Left hindlimb (tissue), 1 donor: Measurements from ENCODE around the gene PRKAG2.
"Not testable (repeated sequence)": the region's sequence is repeated elsewhere in the genome, so short reads cannot be mapped to it uniquely, and the experiment has no call there.

Experiments
- DNase-seq: peaks from one replicate; pipeline ENCODE4 v3.0.0-alpha.2; 2018

Gene PRKAG2

GRCh38 chr7:151797667-151798307, 79.1 kb downstream of the PRKAG2 start:
- DNase-seq: not testable (repeated sequence)

- DNase-seq: no peak
Measured at GRCh38 chr7:151796871-151797537, 79.9 kb downstream of the PRKAG2 start.

GRCh38 chr7:151796091-151796870, 80.6 kb downstream of the PRKAG2 start:
- DNase-seq: no peak

DNA sequence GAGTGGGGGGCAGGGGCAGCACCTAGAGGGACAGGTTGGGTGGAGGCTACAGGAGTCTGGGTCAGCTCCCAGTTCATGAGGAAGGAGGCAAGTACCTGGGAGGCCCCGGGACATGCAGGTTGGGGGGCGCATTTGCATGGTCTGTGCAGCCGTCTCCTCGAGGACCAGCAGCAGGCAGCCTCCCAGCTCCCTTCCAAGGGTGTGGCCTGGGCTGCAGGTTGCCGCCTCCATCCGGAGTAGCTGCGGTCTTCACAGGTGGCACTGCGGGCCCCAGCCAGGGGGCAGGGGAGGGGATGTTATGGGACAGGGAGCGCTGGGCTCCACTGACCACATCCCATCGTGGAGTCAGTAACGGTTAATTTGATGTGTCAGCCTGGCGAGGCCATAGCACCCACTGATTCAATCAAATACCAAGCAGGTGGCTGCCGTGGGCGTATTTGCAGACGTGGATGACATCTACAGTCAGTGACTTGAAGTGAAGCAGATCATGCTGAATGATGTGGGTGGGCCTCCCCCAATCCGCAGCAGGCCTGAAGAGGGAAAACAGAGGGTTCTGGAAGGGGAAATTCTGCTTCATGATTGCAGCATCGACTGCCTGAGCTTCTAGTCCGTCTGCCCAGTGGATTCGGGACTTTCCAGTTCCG, 81.6 kb downstream of the PRKAG2 start:
- no peak for DNase-seq

DNA sequence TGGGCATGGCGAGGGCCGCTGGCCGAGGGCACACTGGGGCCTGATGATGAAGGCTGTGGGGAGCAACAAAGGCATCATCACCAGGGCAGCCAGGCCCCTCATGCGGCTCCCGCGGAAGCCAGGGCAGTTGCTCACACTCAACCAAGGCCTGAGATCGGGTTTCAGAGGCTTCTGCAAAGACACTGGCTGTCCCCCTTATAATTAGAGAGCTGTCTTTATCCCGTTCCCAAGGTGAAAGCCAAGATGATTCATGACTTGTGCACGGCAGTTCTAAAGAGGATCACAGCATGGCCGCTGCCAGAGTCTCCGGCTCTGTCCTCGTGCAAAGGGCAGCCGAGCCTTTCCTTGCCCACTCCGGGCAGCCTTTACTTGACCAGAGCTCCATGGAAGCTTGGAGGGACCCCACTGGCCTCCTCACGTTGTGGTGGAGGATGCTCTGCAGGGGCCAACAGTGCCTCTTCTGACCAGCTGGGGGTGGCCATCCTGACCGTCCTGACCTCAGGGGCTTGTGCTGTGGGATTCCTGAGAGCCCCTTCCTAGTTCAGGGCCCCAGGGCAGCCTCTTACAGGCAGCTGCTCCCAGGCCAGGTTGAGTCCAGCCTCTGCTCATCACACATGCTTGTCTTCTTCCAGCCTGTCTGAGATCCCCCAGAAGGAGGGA, 82.3 kb downstream of the PRKAG2 start:
- DNase-seq: no peak

- no peak for DNase-seq
Measured at GRCh38 chr7:151793991-151794507, 82.9 kb downstream of the PRKAG2 start.

DNA sequence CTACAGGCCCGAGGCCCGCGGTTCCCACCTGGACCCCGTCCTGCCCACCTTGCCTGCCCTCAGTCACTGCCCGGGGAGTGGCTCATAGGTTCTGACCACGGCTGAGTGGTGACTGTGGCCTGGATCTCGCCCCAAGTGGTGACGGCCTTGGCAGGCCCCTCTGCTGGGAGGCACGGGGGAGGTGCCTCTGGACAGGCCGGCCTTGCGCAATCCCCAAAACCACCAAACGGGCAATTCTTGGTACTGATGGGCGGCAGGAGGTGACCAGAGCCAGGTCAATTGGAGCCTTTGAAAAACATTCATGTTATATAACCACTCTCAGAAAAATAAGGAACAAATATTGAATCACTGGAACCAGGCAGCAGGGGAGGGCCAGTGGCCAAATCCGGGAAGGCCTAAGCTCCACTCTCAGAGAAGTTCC, 83.4 kb downstream of the PRKAG2 start:
- no peak for DNase-seq

- no peak for DNase-seq
Measured at GRCh38 chr7:151792636-151793035, 84.3 kb downstream of the PRKAG2 start.

- DNase-seq: no peak
Measured at GRCh38 chr7:151792086-151792485, 84.8 kb downstream of the PRKAG2 start.

- DNase-seq: no peak
Measured at GRCh38 chr7:151790830-151791620, 85.9 kb downstream of the PRKAG2 start.

DNA sequence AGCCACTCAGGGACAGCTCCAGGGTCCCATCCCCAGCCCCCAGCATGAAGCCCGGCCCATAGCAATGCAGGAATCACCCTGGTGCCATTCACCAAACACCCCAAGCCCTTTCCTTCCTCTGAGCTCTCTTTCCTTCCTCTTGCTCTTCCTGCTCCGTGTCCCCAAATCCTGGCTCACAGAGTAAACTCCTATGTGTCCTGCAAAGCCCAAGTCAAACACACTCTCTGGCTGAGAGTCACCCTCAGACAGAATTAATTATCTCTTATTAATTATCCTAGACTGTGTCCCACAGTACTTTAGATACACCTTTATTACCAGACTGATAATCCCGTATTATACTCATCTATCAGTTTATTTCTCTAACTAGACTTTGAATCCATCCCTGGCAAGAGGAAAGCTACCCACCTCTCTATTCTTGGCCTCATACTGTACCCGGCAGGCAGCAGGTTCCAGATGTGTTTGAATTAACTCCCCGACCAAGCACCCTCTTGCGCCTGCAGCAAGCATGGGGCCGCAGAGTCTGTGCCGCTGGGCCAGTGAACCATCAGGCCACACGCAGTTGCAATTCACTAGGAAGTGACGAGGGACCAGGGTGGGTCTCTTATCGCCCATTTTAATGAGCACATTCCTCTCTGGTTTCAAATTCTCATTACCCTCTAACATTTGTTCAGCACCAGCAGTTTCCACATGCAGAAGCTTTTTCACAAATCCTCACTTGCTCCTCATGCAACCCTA, 86.7 kb downstream of the PRKAG2 start:
- no peak for DNase-seq

DNA sequence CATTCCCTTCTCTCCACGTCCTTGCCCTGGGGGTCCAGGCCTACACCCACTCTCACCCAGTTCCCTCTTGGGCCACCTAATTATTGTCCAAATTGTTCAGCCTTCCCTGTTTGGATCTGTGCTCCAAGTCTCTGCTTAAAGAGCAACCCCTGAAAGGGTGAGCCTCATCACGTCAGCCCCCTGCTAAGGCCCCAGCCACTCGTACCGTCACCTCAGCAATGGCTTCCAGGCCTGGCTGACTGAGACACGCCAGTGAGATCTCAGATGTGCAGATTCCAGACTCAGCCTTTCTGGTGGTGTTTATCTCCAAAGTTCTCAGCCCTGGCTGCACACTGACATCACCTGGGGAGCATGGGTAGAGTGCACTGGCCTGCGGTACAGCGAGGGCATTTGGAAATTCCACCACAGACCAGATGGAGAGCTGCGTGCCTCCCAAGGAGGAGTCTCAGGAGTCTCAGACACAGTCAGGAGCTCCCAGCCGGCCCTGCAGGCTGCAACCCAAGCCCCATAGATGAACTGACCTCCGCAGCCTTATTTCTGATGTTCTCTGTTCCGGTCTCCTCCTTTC, 87.5 kb downstream of the PRKAG2 start:
- no peak for DNase-seq

- DNase-seq: no peak
Measured at GRCh38 chr7:151787348-151787747, 89.6 kb downstream of the PRKAG2 start.

- no peak for DNase-seq
Measured at GRCh38 chr7:151786936-151787335, 90.0 kb downstream of the PRKAG2 start.

DNA sequence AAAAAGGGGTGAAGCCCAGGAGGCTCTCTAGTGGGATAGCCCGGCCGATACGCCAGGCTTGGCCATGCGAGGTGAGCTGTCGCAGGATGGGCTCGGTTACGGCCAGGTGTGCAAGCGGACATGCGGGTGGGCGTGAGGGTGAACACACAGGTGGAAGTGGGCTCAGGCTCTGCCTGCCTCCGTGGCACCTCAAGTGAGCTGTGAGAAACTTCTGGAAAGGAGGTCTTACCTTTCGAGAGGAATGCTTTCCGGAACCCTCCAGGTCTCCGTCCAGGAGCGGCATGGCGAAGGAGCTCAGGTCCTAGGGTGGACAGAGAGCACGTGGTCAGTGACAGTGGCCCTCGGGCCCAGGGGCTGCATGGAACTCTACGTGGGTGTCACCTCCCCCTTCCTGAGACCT, 90.7 kb downstream of the PRKAG2 start:
- DNase-seq: no peak

GRCh38 chr7:151785681-151785965, 91.3 kb downstream of the PRKAG2 start:
- no peak for DNase-seq

GRCh38 chr7:151784853-151785680, 91.8 kb downstream of the PRKAG2 start:
- DNase-seq: no peak

DNA sequence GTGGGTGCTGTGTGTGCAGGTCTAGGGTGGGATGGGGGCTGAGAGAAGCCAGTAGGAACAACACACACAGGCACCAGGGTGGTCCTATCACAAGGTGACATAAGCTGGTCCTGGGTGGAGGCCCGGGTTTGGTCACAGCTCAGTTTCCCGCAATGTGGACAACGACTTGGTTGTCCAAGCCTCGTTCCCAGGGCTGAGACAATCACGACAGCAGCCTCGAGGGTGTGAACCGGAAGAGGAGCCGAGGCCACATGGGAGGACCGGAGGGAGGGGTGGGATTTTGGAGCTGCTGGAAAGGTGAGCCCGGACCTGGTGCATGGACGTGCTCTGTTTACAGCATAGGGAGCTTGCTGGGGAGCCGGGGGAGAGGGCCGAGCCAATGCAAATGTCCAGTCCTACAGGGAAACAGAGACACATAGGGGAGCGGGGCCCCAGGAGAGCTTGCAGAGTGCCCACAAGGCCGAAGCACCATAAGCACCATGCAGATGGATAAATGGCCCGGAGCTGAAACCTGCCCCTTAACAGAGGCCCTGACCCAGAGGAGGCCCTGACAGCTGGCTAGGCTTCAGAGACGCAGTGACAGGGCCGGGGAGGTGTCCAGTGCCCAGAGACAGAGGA, 92.8 kb downstream of the PRKAG2 start:
- no peak for DNase-seq
